Measurements from ENCODE around the gene IL17RB. TPM values are rescaled to one million over a fixed set of nuclear protein-coding genes. Genes with fewer than 3 reads are reported as not detected.
A peak's percentile ranks its signal among the peaks of the same experiment; 100 is the strongest.

IL17RB gene
- total and polyA plus RNA-seq, 2 of the 8 experiments (the other 6 are each of a cell fraction or from before 2014, with no cell fraction given), result 7.0 to 24.6 TPM

- no peak overlapping the region for H2BK120ac ChIP-seq (replicated peaks; ENCODE audit: low read depth, low read length)
- H3K14ac ChIP-seq (ENCODE audit: insufficient read length), result no peak overlapping the region
- H3K56ac ChIP-seq (replicated peaks; ENCODE audit: insufficient read length, low read depth, low read length), result no peak overlapping the region
- H2BK15ac ChIP-seq (ENCODE audit: low read length), result no peak overlapping the region
- no peak overlapping the region for H2BK12ac ChIP-seq (ENCODE audit: low read depth, low read length)
- no peak for DNase-seq (ENCODE audit: low read depth in 1 of 2, low spot score in 2 of 2)
- H3K79me2 ChIP-seq (ENCODE audit: control insufficient read depth in 1 of 2, insufficient read depth in 2 of 2, low read length in 2 of 2), result peaks cover 0 to 37% of the 10 kb centered on the region in 2 experiments; a peak in 3 of 4 replicates
- H3K27ac ChIP-seq (ENCODE audit: low read depth, low read length), result peak overlapping the region; percentile 43; the same call in 1 of the 2 replicates
- WGBS, 2 experiments (ENCODE audit: extremely low coverage in 1 of 2, insufficient coverage in 1 of 2, insufficient read length in 1 of 2, insufficient replicate concordance in 2 of 2, low coverage in 1 of 2, low lambda C conversion rate in 2 of 2, missing lambda C conversion rate in 1 of 2), result 66% methylated on average over 4 of the region's 4 CpGs; no CpG with 5 or more reads in 1 of the 2 experiments
- H3K4me2 ChIP-seq (ENCODE audit: insufficient read depth in 1 of 2, low read depth in 2 of 2, low read length in 2 of 2), result peak overlapping the region; percentile 74 to 86
- ChIA-PET CTCF (ENCODE audit: partially characterized antibody) (interaction anchor here (1.4 kb wide), 1 partner anchor 48 kb away, joined by 3 read pairs; no protein-coding TSS in a partner anchor), POLR2A (ENCODE audit: partially characterized antibody) (interaction anchor here (0.8 to 2.0 kb wide), 3 partner anchors 8 to 39 kb away, joined by 4 to 11 read pairs (median 6); no protein-coding TSS in a partner anchor)
- no peak overlapping the region for H3K4ac ChIP-seq (replicated peaks; ENCODE audit: insufficient read length, low read depth, low read length)
- H2BK20ac ChIP-seq (ENCODE audit: low read length), result no peak overlapping the region
- no peak overlapping the region for H2AK5ac ChIP-seq (ENCODE audit: low read depth, low read length)
- no peaks in the 10 kb centered on the region for H3K79me1 ChIP-seq (ENCODE audit: low read depth, low read length)
- no peak overlapping the region for H3K23ac ChIP-seq (ENCODE audit: insufficient read length)
- H4K91ac ChIP-seq (replicated peaks; ENCODE audit: insufficient read length, low read length), result no peak overlapping the region
- 0 out of 2 replicates have a peak, but pooled peaks cover 3% of the 10 kb centered on the region for H3K23me2 ChIP-seq (ENCODE audit: low read depth, low read length)
- peaks cover 0 to 2% of the 10 kb centered on the region in 2 experiments for H4K20me1 ChIP-seq (replicated peaks in 1 of 2; ENCODE audit: control insufficient read depth in 1 of 2, insufficient read depth in 2 of 2, low read length in 2 of 2)
- no peak overlapping the region for H3K18ac ChIP-seq (ENCODE audit: extremely low read depth, low read length)
- no peak for FAIRE-seq
- H3K27me3 ChIP-seq (replicated peaks in 1 of 4; ENCODE audit: control insufficient read depth in 3 of 4, extremely low read depth in 1 of 4, insufficient read depth in 3 of 4, low read length in 3 of 4), result peaks cover 0 to 8% (median 1%) of the 10 kb centered on the region in 4 experiments; a peak in 2 of 7 replicates
- H3K4me3 ChIP-seq (ENCODE audit: extremely low read depth in 1 of 4, insufficient read depth in 2 of 4, low read depth in 3 of 4, low read length in 4 of 4), result peak overlapping the region; percentile 37 to 94 (median 66)
- peak overlapping the region; percentile 31; the same call in 1 of the 2 replicates for H2AFZ ChIP-seq (ENCODE audit: low read length)
- peaks cover 0 to 4% (median 2%) of the 10 kb centered on the region in 4 experiments; a peak in 3 of 7 replicates for H3K4me1 ChIP-seq (replicated peaks in 1 of 4; ENCODE audit: control insufficient read depth in 3 of 4, insufficient read depth in 4 of 4, low read length in 3 of 4)
- H2BK5ac ChIP-seq (ENCODE audit: low read depth, low read length), result no peak overlapping the region
- peaks cover 0 to 8% (median under 1%) of the 10 kb centered on the region in 4 experiments; a peak in 1 of 8 replicates for H3K36me3 ChIP-seq (ENCODE audit: control insufficient read depth in 2 of 4, insufficient read depth in 4 of 4, low read length in 3 of 4)
- H4K8ac ChIP-seq (ENCODE audit: extremely low read depth, insufficient read depth, low read length), result no peak overlapping the region
- H3K9me3 ChIP-seq (ENCODE audit: insufficient read depth in 2 of 2, low read depth in 1 of 2, low read length in 1 of 2), result no peaks in the 10 kb centered on the region
- peak overlapping the region in 3 of 4 experiments; percentile 2 to 52 (median 38); a peak in 4 of 7 replicates for H3K9ac ChIP-seq (replicated peaks in 1 of 4; ENCODE audit: extremely low read depth in 1 of 4, low read depth in 3 of 4, low read length in 3 of 4)
- H4K5ac ChIP-seq (ENCODE audit: insufficient read length, low read depth, low read length), result no peak overlapping the region
- TF ChIP-seq GTF2F1 (IDR thresholded peaks at IDR 0.05; ENCODE audit: borderline replicate concordance, low read depth, low read length) (no peak), TAF1 (IDR thresholded peaks at IDR 0.05; ENCODE audit: low read depth, low read length) (no peak), RFX5 (IDR thresholded peaks at IDR 0.05; ENCODE audit: borderline replicate concordance, low read depth, low read length) (no peak), TBP (IDR thresholded peaks at IDR 0.05; ENCODE audit: low read depth, low read length) (no peak), CTBP2 (IDR thresholded peaks at IDR 0.05; ENCODE audit: borderline replicate concordance, insufficient read depth, insufficient read length, low read length) (no peak), TEAD4 (IDR thresholded peaks at IDR 0.05; ENCODE audit: low read depth, low read length) (no peak), SP4 (IDR thresholded peaks at IDR 0.05; ENCODE audit: low read length) (no peak), MAFK (IDR thresholded peaks at IDR 0.05; ENCODE audit: low read depth, low read length) (no peak), BACH1 (IDR thresholded peaks at IDR 0.05; ENCODE audit: low read length) (no peak), CEBPB (IDR thresholded peaks at IDR 0.05; ENCODE audit: low read depth, low read length) (no peak), EZH2 (IDR thresholded peaks at IDR 0.05; ENCODE audit: low read depth, low read length, severe bottlenecking) (no peak), FOSL1 (IDR thresholded peaks at IDR 0.05; ENCODE audit: insufficient read depth, low read depth, low read length) (no peak), KDM1A (IDR thresholded peaks at IDR 0.05; ENCODE audit: borderline replicate concordance, low read length) (no peak), CREB1 (IDR thresholded peaks at IDR 0.05) (no peak), JUN (IDR thresholded peaks at IDR 0.05; ENCODE audit: low read depth, low read length) (no peak)
Measured at GRCh38 chr3:53892286-53892637, 45.9 kb downstream of the IL17RB start.
